GM23338 (cell line): ENCODE measurements around the gene CHGA. TPM values are rescaled to one million over a fixed set of nuclear protein-coding genes. Genes with fewer than 3 reads are reported as not detected.
A peak's percentile ranks its signal among the peaks of the same experiment; 100 is the strongest.

Experiments used
- ATAC-seq: fragments of 200-7000 bp; cut with Tn5 transposase; 3 replicates; pipeline ENCODE4 v1.9.1; 2020
- DNase-seq: peaks from one replicate; pipeline ENCODE4 v3.0.0-alpha.2; 2015; ENCODE audit warnings: low spot score
- H2AFZ ChIP-seq: fragments of 200-600 bp; sonication (generic); 2 replicates; pipeline ENCODE4 v1.8.0; 2016; ENCODE audit warnings: antibody characterized with exemption, mild to moderate bottlenecking, moderate library complexity
- H3F3A ChIP-seq: fragments of 200-600 bp; sonication (generic); replicated peaks from 2 replicates; pipeline ENCODE4 v1.8.0; 2017; ENCODE audit warnings: antibody characterized with exemption, mixed run types, low read depth
- H3K27ac ChIP-seq: fragments of 200-600 bp; sonication (generic); 2 replicates; pipeline ENCODE4 v1.6.1; 2016; ENCODE audit warnings: low read depth
- H3K27me3 ChIP-seq: fragments of 200-600 bp; sonication (generic); 2 replicates; pipeline ENCODE4 v1.8.0; 2016; ENCODE audit warnings: mild to moderate bottlenecking, mixed run types, moderate library complexity; ENCODE audit not compliant: insufficient read depth
- H3K36me3 ChIP-seq: fragments of 200-600 bp; sonication (generic); 2 replicates; pipeline ENCODE4 v1.8.0; 2016; ENCODE audit warnings: mild to moderate bottlenecking; ENCODE audit not compliant: insufficient read depth
- H3K4me1 ChIP-seq: fragments of 200-600 bp; sonication (generic); 2 replicates; pipeline ENCODE4 v1.8.0; 2016; ENCODE audit warnings: mild to moderate bottlenecking, moderate library complexity; ENCODE audit not compliant: insufficient read depth
- H3K4me2 ChIP-seq: fragments of 200-600 bp; sonication (generic); 2 replicates; pipeline ENCODE4 v1.7.1; 2017; ENCODE audit warnings: mixed run types
- H3K4me3 ChIP-seq: fragments of 200-600 bp; sonication (generic); 2 replicates; pipeline ENCODE4 v1.6.1; 2016; ENCODE audit warnings: mixed run types
- H3K79me2 ChIP-seq: fragments of 200-600 bp; sonication (generic); replicated peaks from 2 replicates; pipeline ENCODE4 v1.8.0; 2017; ENCODE audit warnings: mild to moderate bottlenecking; ENCODE audit not compliant: insufficient read depth
- H3K9me2 ChIP-seq: fragments of 200-600 bp; sonication (generic); 2 replicates; pipeline ENCODE4 v1.8.0; 2017; ENCODE audit not compliant: insufficient read depth
- H4K20me1 ChIP-seq: fragments of 200-600 bp; sonication (generic); replicated peaks from 2 replicates; pipeline ENCODE4 v1.8.0; 2017; ENCODE audit warnings: mild to moderate bottlenecking; ENCODE audit not compliant: insufficient read depth
- H3K27ac Mint-ChIP-seq: 2 replicates; pipeline ENCODE4 v1.8.0; 2020; ENCODE audit warnings: inconsistent platforms, mild to moderate bottlenecking, moderate library complexity, mixed read lengths
- H3K27me3 Mint-ChIP-seq: 3 replicates; pipeline ENCODE4 v1.8.0; 2022; ENCODE audit warnings: low read depth, mild to moderate bottlenecking, moderate library complexity, mixed read lengths, inconsistent platforms; ENCODE audit not compliant: insufficient read depth, poor library complexity
- H3K36me3 Mint-ChIP-seq: 3 replicates; pipeline ENCODE4 v1.8.0; 2021; ENCODE audit warnings: low read depth, mild to moderate bottlenecking, inconsistent platforms, moderate library complexity, mixed read lengths
- H3K4me1 Mint-ChIP-seq: 3 replicates; pipeline ENCODE4 v1.8.0; 2020; ENCODE audit warnings: mild to moderate bottlenecking, inconsistent platforms, mixed read lengths
- H3K4me3 Mint-ChIP-seq: 3 replicates; pipeline ENCODE4 v1.8.0; 2021; ENCODE audit warnings: moderate library complexity, mild to moderate bottlenecking, inconsistent platforms, mixed read lengths
- H3K9me3 Mint-ChIP-seq: 3 replicates; pipeline ENCODE4 v1.8.0; 2020; ENCODE audit warnings: moderate library complexity, mild to moderate bottlenecking, inconsistent platforms, mixed read lengths
- CREB1 ChIP-seq: fragments of 250-450 bp; sonication (Bioruptor Pico); IDR thresholded peaks from 2 replicates; pipeline ENCODE4 v1.5.0; 2020; ENCODE audit warnings: low read depth, mild to moderate bottlenecking, moderate library complexity
- EZH2 ChIP-seq: fragments of 200-600 bp; sonication (generic); IDR thresholded peaks from one replicate; pipeline ENCODE4 v1.8.0; 2017; ENCODE audit warnings: antibody characterized with exemption, mild to moderate bottlenecking, low read depth; ENCODE audit not compliant: unreplicated experiment
- EZH2phosphoT487 ChIP-seq: fragments of 200-600 bp; sonication (generic); IDR thresholded peaks from one replicate; pipeline ENCODE4 v1.8.1; 2018; ENCODE audit warnings: antibody characterized with exemption; ENCODE audit not compliant: unreplicated experiment
- JUNB ChIP-seq: IDR thresholded peaks from one replicate; pipeline ENCODE4 v1.6.1; 2016; ENCODE audit warnings: antibody characterized with exemption; ENCODE audit not compliant: unreplicated experiment
- NANOG ChIP-seq: IDR thresholded peaks from 2 replicates; pipeline ENCODE4 v1.6.1; 2016; ENCODE audit warnings: antibody characterized with exemption, borderline replicate concordance
- POLR2AphosphoS5 ChIP-seq: IDR thresholded peaks from 2 replicates; pipeline ENCODE4 v1.6.1; 2016; ENCODE audit warnings: antibody characterized with exemption, low read depth
- STAT1 ChIP-seq: IDR thresholded peaks from one replicate; pipeline ENCODE4 v1.6.1; 2016; ENCODE audit warnings: antibody characterized with exemption; ENCODE audit not compliant: unreplicated experiment
- ZNF114 ChIP-seq: fragments of 250-450 bp; sonication (Bioruptor Pico); IDR thresholded peaks from 2 replicates; pipeline ENCODE4 v1.5.0; 2020; ENCODE audit warnings: mild to moderate bottlenecking, moderate library complexity
- ZNF331 ChIP-seq: fragments of 250-450 bp; sonication (Bioruptor Pico); IDR thresholded peaks from 2 replicates; pipeline ENCODE4 v1.5.0; 2020; ENCODE audit warnings: low read depth, mild to moderate bottlenecking, moderate library complexity
- polyA plus RNA-seq: library from polyadenylated mRNA; unstranded; fragments of >200 nt; fragmentation: Nextera tagmentation; extraction: Ambion mirVana; gene quantifications from 2 replicates; pipeline ENCODE4 v1.2.1, GENCODE V29; 2016
- total RNA-seq: library from RNA; depleted of rRNA; stranded (reverse); fragments of >200 nt; shearing (Covaris generic); gene quantifications from 2 replicates; pipeline ENCODE4 v1.2.3, GENCODE V29; 2014
- TF ChIP-seq, protein P1 (sequence below), 2 experiments: fragments of 200-600 bp in 1 of 2; sonication (generic) in 1 of 2; conservative IDR thresholded peaks; 2 replicates each; pipeline versions ENCODE4 v1.5.1 to v1.6.1; 2016 to 2017; ENCODE audit warnings: antibody characterized with exemption in 2 of 2, low read depth in 2 of 2, mild to moderate bottlenecking in 2 of 2, moderate library complexity in 1 of 2
- TF ChIP-seq, protein P2 (sequence below): IDR thresholded peaks from one replicate; pipeline ENCODE4 v1.6.1; 2018; ENCODE audit warnings: antibody characterized with exemption; ENCODE audit not compliant: unreplicated experiment

The CHGA gene
- total and polyA plus RNA-seq, 2 experiments from 2014 or later, result 13.9 to 19.6 TPM

DNA sequence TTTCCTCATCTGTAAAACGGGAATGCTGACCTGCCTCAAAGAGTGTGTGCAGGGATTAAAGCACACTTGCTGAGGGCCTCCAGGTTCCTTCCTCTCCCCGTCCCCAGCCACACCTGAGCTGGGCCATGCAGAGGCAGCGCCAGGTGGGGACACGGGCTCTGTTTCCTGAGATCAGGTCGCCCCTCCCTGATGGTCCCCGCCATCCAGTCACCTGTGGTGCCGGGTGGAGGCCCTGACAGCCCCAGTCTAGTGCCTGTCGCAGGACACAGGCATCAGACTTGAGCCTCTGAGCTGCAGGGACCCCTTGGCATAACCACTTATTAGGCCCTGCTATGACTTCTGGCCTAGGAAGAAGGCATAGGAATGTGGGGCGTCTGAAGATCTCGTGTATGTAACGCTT lies 12.5 kb downstream of the CHGA start:
- Mint-ChIP-seq H3K27ac (no peak overlapping the region), H3K4me1 (peaks cover 4% of the 10 kb centered on the region; the same call in 1 of the 3 replicates), H3K36me3 (peaks cover 12% of the 10 kb centered on the region), H3K9me3 (no peaks in the 10 kb centered on the region), H3K4me3 (no peak overlapping the region), H3K27me3 (peaks cover 3% of the 10 kb centered on the region)
- Histone ChIP-seq H3K79me2 (no peaks in the 10 kb centered on the region), H3K36me3 (no peaks in the 10 kb centered on the region), H3K27ac (no peak overlapping the region), H3K4me3 (no peak overlapping the region), H3K4me2 (no peak overlapping the region), H2AFZ (no peak overlapping the region), H3K4me1 (no peaks in the 10 kb centered on the region), H3K27me3 (no peaks in the 10 kb centered on the region), H3K9me2 (no peaks in the 10 kb centered on the region), H3F3A (no peaks in the 10 kb centered on the region), H4K20me1 (0 out of 2 replicates have a peak, but pooled peaks cover 4% of the 10 kb centered on the region)
- DNase-seq, result no peak
- TF ChIP-seq, protein P1, sequence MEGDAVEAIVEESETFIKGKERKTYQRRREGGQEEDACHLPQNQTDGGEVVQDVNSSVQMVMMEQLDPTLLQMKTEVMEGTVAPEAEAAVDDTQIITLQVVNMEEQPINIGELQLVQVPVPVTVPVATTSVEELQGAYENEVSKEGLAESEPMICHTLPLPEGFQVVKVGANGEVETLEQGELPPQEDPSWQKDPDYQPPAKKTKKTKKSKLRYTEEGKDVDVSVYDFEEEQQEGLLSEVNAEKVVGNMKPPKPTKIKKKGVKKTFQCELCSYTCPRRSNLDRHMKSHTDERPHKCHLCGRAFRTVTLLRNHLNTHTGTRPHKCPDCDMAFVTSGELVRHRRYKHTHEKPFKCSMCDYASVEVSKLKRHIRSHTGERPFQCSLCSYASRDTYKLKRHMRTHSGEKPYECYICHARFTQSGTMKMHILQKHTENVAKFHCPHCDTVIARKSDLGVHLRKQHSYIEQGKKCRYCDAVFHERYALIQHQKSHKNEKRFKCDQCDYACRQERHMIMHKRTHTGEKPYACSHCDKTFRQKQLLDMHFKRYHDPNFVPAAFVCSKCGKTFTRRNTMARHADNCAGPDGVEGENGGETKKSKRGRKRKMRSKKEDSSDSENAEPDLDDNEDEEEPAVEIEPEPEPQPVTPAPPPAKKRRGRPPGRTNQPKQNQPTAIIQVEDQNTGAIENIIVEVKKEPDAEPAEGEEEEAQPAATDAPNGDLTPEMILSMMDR (conservative IDR thresholded peaks at IDR 0.05; ENCODE audit: low read depth in 2 of 2), result no peak
- TF ChIP-seq CREB1 (no peak), JUNB (no peak), ZNF331 (CRISPR knock-in tag) (no peak), POLR2AphosphoS5 (no peak), ZNF114 (CRISPR knock-in tag) (no peak), NANOG (no peak), EZH2phosphoT487 (no peak), EZH2 (no peak)
- TF ChIP-seq, protein P2, sequence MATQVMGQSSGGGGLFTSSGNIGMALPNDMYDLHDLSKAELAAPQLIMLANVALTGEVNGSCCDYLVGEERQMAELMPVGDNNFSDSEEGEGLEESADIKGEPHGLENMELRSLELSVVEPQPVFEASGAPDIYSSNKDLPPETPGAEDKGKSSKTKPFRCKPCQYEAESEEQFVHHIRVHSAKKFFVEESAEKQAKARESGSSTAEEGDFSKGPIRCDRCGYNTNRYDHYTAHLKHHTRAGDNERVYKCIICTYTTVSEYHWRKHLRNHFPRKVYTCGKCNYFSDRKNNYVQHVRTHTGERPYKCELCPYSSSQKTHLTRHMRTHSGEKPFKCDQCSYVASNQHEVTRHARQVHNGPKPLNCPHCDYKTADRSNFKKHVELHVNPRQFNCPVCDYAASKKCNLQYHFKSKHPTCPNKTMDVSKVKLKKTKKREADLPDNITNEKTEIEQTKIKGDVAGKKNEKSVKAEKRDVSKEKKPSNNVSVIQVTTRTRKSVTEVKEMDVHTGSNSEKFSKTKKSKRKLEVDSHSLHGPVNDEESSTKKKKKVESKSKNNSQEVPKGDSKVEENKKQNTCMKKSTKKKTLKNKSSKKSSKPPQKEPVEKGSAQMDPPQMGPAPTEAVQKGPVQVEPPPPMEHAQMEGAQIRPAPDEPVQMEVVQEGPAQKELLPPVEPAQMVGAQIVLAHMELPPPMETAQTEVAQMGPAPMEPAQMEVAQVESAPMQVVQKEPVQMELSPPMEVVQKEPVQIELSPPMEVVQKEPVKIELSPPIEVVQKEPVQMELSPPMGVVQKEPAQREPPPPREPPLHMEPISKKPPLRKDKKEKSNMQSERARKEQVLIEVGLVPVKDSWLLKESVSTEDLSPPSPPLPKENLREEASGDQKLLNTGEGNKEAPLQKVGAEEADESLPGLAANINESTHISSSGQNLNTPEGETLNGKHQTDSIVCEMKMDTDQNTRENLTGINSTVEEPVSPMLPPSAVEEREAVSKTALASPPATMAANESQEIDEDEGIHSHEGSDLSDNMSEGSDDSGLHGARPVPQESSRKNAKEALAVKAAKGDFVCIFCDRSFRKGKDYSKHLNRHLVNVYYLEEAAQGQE, result no peak
- no peak for ATAC-seq

DNA sequence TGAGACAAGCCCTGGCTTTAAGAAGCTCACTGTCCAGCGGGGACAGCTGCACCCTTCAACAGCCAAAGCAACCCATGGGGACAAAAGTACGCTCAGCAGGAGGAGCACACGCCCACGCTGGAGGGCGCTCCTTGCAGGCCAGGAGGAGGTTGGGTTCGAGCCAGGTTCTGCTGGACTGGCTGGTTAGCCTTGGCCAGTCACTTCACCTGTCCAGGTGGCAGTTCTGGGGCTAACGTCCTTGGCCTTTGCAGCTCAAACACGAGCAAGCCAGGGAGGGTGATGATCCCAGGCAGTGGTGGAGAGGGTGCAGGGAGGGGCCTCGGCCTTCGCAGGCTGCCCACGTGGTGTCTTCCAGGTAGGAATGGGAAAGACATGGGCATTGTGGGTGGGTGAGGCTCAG lies 13.1 kb downstream of the CHGA start:
- no peaks in the 10 kb centered on the region for H3F3A ChIP-seq
- H3K9me2 ChIP-seq, result no peaks in the 10 kb centered on the region
- peaks cover 6% of the 10 kb centered on the region for H3K27me3 Mint-ChIP-seq
- no peak for ATAC-seq
- 0 out of 2 replicates have a peak, but pooled peaks cover 4% of the 10 kb centered on the region for H4K20me1 ChIP-seq
- peaks cover 8% of the 10 kb centered on the region for H3K36me3 Mint-ChIP-seq
- no peaks in the 10 kb centered on the region for H3K9me3 Mint-ChIP-seq
- H3K4me2 ChIP-seq, result no peak overlapping the region
- no peak overlapping the region for H3K4me3 Mint-ChIP-seq
- no peaks in the 10 kb centered on the region for H3K4me1 ChIP-seq
- no peak overlapping the region for H3K4me3 ChIP-seq
- H3K27me3 ChIP-seq, result no peaks in the 10 kb centered on the region
- no peaks in the 10 kb centered on the region for H3K79me2 ChIP-seq
- H3K36me3 ChIP-seq, result no peaks in the 10 kb centered on the region
- H2AFZ ChIP-seq, result no peak overlapping the region
- H3K4me1 Mint-ChIP-seq, result peaks cover 4% of the 10 kb centered on the region; the same call in 1 of the 3 replicates
- no peak overlapping the region for H3K27ac ChIP-seq
- no peak for DNase-seq
- no peak overlapping the region for H3K27ac Mint-ChIP-seq
- TF ChIP-seq, protein P1 (conservative IDR thresholded peaks at IDR 0.05; ENCODE audit: low read depth in 2 of 2), result 0 out of 4 replicates have a peak, but pooled peaks of 1 of the 2 experiments have one; percentile 13
- TF ChIP-seq STAT1, result no peak
